Testis (tissue), 3 donors: ENCODE results near the gene SNX19. TPM values are rescaled to one million over a fixed set of nuclear protein-coding genes. Genes with fewer than 3 reads are reported as not detected.

Source experiments
- DNase-seq: peaks from one replicate; pipeline ENCODE4 v3.0.0-alpha.2; 2019
- H3K27ac ChIP-seq, 2 donors: fragments of 200-600 bp; sonication (generic); one replicate each; pipeline ENCODE4 v1.5.1; 2019
- H3K27me3 ChIP-seq: fragments of 200-600 bp; sonication (generic); one replicate; pipeline ENCODE4 v1.5.1; 2019
- H3K36me3 ChIP-seq: fragments of 200-600 bp; sonication (generic); one replicate; pipeline ENCODE4 v1.5.1; 2017; ENCODE audit warnings: low read depth; ENCODE audit errors: missing control alignments
- H3K4me1 ChIP-seq: fragments of 200-600 bp; sonication (generic); one replicate; pipeline ENCODE4 v1.5.1; 2019
- H3K4me3 ChIP-seq, 2 donors: fragments of 200-600 bp; sonication (generic); one replicate each; pipeline ENCODE4 v1.5.1; 2017 to 2019
- H3K9me3 ChIP-seq: fragments of 200-600 bp; sonication (generic); one replicate; pipeline ENCODE4 v1.5.1; 2017
- POLR2A ChIP-seq: fragments of 450-650 bp; IDR thresholded peaks from one replicate; pipeline ENCODE4 v1.6.1; 2017; ENCODE audit warnings: antibody characterized with exemption, mild to moderate bottlenecking, moderate library complexity
- WGBS, 2 donors: methylation state at CpG; one replicate each; pipeline ENCODE4 v1.1.5; 2018; 5-methylcytosine and 5-hydroxymethylcytosine counted together
- intact Hi-C: fragments of 100-400 bp; cut with DNase I; formaldehyde crosslinking; loops from one replicate; pipeline ENCODE4 v1.15.1; 2023; ENCODE audit warnings: low total_unique reads
- polyA plus RNA-seq: library from polyadenylated mRNA; stranded (reverse); fragments of 350-450 nt; fragmentation: Illumina TruSeq; extraction: RNeasy Lipid Tissue Mini Kit (QIAGEN cat#74804); gene quantifications from one replicate; pipeline ENCODE4 v1.2.3, GENCODE V29; 2014; ENCODE audit warnings: low read depth, low replicate concordance; ENCODE audit not compliant: insufficient read depth
- total RNA-seq, 2 donors: library from RNA; depleted of rRNA; stranded (reverse); fragments of >200 nt; gene quantifications; one replicate each; pipeline ENCODE4 v1.2.3, GENCODE V29; 2016
- TF ChIP-seq, protein P1 (sequence below), 3 experiments: fragments of 450-650 bp in 2 of 3; fragments of 200-600 bp in 1 of 3; sonication (generic) in 1 of 3; IDR thresholded peaks; one replicate each; pipeline ENCODE4 v1.5.1; 2016 to 2019; ENCODE audit warnings: antibody characterized with exemption in 3 of 3, mild to moderate bottlenecking in 2 of 3, moderate library complexity in 1 of 3

Gene SNX19
- total and polyA plus RNA-seq, 3 donors from 2014 or later, result 131 to 153 (median 144) TPM

DNA sequence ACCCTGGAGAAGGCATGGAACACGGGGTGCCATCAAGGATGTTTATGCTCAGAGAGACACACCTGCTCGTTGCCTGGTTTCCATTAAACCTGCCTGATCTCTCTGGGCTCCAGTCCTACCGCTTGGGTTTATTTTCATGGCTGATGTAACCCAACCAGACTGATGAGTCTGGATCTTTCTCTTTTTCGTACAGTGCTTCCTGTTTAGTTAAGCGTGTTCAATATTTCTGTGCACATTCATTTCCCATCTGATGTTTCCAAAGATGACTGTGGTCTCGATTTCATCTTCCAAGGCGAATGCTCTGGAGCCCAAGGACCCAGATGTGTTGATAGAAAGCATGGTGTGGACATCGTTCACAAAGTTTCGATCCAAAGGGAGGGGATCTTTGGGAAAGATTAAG is 84.3 kb downstream of the SNX19 start:
- WGBS, 2 donors, result 82 to 86% methylated on average over 9 of the region's 9 CpGs
- Histone ChIP-seq H3K27ac (no peak overlapping the region), H3K4me3 (no peak overlapping the region), H3K36me3 (no peaks in the 10 kb centered on the region), H3K4me1 (peaks cover 11% of the 10 kb centered on the region), H3K9me3 (no peaks in the 10 kb centered on the region), H3K27me3 (no peaks in the 10 kb centered on the region)
- DNase-seq, result no peak
- no peak for TF ChIP-seq POLR2A
- TF ChIP-seq, protein P1, sequence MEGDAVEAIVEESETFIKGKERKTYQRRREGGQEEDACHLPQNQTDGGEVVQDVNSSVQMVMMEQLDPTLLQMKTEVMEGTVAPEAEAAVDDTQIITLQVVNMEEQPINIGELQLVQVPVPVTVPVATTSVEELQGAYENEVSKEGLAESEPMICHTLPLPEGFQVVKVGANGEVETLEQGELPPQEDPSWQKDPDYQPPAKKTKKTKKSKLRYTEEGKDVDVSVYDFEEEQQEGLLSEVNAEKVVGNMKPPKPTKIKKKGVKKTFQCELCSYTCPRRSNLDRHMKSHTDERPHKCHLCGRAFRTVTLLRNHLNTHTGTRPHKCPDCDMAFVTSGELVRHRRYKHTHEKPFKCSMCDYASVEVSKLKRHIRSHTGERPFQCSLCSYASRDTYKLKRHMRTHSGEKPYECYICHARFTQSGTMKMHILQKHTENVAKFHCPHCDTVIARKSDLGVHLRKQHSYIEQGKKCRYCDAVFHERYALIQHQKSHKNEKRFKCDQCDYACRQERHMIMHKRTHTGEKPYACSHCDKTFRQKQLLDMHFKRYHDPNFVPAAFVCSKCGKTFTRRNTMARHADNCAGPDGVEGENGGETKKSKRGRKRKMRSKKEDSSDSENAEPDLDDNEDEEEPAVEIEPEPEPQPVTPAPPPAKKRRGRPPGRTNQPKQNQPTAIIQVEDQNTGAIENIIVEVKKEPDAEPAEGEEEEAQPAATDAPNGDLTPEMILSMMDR (IDR thresholded peaks at IDR 0.05), result no peak
- intact Hi-C loops, result no loop called here

DNA sequence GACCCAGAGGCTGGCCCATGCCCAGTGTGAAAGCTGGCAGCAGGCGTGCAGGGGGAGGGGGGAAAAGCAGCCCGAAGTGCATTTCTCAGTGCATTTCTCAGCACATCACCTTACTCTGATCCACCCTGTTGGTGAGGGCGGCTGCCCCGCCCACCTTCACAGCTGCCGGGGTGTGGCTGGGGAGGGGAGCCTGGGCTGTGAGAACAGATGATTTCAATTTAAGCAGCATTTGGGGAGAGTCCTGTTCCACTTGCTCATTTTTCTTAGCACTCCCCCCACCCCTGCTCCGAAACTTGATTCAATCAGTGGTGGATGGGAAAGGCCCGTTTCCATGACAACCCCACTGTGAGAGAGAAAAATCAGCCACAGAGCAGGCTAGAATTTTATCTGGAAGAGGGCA is 84.8 kb downstream of the SNX19 start:
- WGBS, 2 donors, result 75 to 79% methylated on average over 7 of the region's 7 CpGs
- no peak for DNase-seq
- no peak overlapping the region for H3K4me3 ChIP-seq
- peaks cover 11% of the 10 kb centered on the region for H3K4me1 ChIP-seq
- TF ChIP-seq, protein P1 (IDR thresholded peaks at IDR 0.05), result no peak
- no peak for TF ChIP-seq POLR2A
- intact Hi-C loops, result no loop called here
- H3K9me3 ChIP-seq, result no peaks in the 10 kb centered on the region
- no peak overlapping the region for H3K27ac ChIP-seq
- H3K27me3 ChIP-seq, result no peaks in the 10 kb centered on the region
- H3K36me3 ChIP-seq, result no peaks in the 10 kb centered on the region

DNA sequence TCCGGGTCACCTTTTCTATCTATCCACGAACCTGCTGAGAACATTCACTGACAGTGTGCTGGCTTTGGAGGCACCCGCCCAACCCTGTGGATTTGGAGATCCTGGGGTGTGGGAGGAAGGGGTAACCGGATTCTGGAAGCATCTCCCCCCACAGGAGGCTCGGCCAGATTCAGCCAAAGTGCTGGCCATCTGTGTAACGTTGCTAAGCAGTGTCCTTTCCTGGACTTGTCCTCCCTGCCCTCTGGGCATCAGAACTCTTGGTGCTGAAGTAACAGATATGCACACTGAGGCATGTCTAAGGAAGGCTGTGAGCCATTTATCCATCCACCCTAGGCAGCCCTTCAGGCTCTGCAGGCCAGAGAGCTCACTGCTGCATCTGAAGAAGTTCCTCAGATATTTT is 85.7 kb downstream of the SNX19 start:
- Histone ChIP-seq H3K4me3 (no peak overlapping the region), H3K9me3 (no peaks in the 10 kb centered on the region), H3K36me3 (no peaks in the 10 kb centered on the region), H3K27me3 (no peaks in the 10 kb centered on the region), H3K27ac (no peak overlapping the region), H3K4me1 (peaks cover 11% of the 10 kb centered on the region)
- no peak for TF ChIP-seq POLR2A
- TF ChIP-seq, protein P1 (IDR thresholded peaks at IDR 0.05), result no peak
- no peak for DNase-seq
- intact Hi-C loops, result no loop called here
- 33 to 58% methylated on average over 3 to 6 of the region's 6 CpGs for WGBS, 2 donors

DNA sequence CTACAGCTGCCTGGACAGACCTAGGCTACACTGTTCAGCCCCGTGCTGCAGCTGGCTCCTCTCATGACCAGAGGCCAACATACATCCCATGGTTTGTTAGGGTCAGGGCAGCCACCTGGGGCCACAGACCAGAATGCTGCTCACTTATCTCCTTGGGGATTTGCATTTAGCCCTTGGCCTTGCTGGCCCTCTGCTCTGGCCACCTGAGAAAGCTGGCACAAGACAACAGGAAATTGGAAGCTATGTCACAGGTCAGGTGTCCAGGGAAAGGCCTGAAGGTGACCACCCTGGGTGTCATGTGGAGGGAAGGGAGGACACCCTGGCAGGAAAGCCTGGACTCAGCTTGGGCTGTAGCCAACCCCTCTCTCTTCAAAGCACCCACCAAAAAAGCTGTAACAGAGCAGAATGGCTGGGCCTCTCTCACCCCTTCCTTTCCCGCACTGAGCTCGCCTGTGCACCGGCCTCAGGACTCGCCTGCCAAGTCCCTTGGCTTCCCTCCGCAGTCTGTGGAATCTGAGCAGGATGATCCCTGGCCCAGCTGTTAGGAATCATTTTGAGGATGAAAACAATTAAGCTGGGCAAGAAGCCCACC is 86.3 kb downstream of the SNX19 start:
- Histone ChIP-seq H3K4me3 (no peak overlapping the region), H3K27me3 (no peaks in the 10 kb centered on the region), H3K9me3 (no peaks in the 10 kb centered on the region), H3K4me1 (peaks cover 11% of the 10 kb centered on the region), H3K27ac (no peak overlapping the region), H3K36me3 (no peaks in the 10 kb centered on the region)
- peak; percentile 76 for DNase-seq
- 47 to 58% methylated on average over 6 of the region's 6 CpGs for WGBS, 2 donors
- TF ChIP-seq, protein P1 (IDR thresholded peaks at IDR 0.05), result no peak
- no peak for TF ChIP-seq POLR2A
- intact Hi-C loops, result no loop called here

DNA sequence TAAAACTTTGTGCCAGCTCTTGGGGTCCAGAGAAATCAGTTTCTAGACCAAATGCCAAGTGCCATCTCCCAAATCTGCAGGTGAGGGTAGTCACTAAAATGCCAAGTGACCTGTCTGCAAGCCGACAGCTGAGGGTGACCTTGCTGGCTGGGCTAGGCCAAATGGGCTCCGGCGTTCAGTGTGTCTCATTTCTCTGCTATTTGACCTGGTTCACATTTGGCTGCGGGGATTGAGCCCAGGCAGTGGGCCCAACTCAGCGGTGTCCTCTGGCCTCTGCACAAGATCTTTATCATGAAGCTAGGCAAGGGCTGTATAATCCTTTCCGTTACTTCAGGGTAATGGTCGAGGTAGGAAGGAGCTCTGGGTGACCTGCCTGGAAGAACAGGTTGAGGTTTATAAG is 87.5 kb downstream of the SNX19 start:
- no peak for DNase-seq
- intact Hi-C loops, result no loop called here

More for the DNA sequence above, 87.5 kb downstream of the SNX19 start:
- peaks cover 11% of the 10 kb centered on the region for H3K4me1 ChIP-seq
- H3K27me3 ChIP-seq, result no peaks in the 10 kb centered on the region
- H3K36me3 ChIP-seq, result no peaks in the 10 kb centered on the region
- no peak overlapping the region for H3K4me3 ChIP-seq
- no peak overlapping the region for H3K27ac ChIP-seq
- no peaks in the 10 kb centered on the region for H3K9me3 ChIP-seq
- no peak for TF ChIP-seq POLR2A
- TF ChIP-seq, protein P1 (IDR thresholded peaks at IDR 0.05), result no peak
- WGBS, 2 donors, result 75 to 95% methylated on average over 7 of the region's 7 CpGs
